Measurements from ENCODE around the gene PALLD. TPM values are rescaled to one million over a fixed set of nuclear protein-coding genes. Genes with fewer than 3 reads are reported as not detected.

The PALLD gene
- total RNA-seq, 1 experiment from 2014 or later = 18.3 TPM

DNA sequence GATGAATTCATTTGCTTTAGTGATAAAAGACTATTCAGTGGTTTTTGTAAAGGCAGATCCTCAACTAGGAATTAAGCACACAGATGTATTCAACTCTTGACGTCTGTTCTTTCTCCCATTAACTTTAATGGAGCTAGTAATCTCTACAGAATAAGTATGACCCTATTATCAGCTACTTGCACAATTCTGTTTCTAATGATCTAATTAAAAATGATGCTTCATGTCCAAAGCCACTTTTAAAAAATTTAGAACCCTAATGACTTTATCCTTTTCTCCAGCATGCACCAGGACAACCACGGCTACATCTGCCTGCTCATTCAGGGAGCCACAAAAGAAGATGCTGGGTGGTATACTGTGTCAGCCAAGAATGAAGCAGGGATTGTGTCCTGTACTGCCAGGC is 427.8 kb downstream of the PALLD start:
- TF ChIP-seq, protein P1, sequence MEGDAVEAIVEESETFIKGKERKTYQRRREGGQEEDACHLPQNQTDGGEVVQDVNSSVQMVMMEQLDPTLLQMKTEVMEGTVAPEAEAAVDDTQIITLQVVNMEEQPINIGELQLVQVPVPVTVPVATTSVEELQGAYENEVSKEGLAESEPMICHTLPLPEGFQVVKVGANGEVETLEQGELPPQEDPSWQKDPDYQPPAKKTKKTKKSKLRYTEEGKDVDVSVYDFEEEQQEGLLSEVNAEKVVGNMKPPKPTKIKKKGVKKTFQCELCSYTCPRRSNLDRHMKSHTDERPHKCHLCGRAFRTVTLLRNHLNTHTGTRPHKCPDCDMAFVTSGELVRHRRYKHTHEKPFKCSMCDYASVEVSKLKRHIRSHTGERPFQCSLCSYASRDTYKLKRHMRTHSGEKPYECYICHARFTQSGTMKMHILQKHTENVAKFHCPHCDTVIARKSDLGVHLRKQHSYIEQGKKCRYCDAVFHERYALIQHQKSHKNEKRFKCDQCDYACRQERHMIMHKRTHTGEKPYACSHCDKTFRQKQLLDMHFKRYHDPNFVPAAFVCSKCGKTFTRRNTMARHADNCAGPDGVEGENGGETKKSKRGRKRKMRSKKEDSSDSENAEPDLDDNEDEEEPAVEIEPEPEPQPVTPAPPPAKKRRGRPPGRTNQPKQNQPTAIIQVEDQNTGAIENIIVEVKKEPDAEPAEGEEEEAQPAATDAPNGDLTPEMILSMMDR (conservative IDR thresholded peaks at IDR 0.05) = no peak
- no peak overlapping the region for H3K56ac ChIP-seq (ENCODE audit: insufficient read length, low read depth, low read length)
- H2AFZ ChIP-seq (ENCODE audit: low read length) = no peak overlapping the region
- H2BK120ac ChIP-seq (ENCODE audit: low read depth, low read length, poor library complexity, severe bottlenecking) = no peak overlapping the region
- no peak overlapping the region for H4K5ac ChIP-seq (ENCODE audit: insufficient read length, low read depth, low read length)
- H3K23ac ChIP-seq (ENCODE audit: insufficient read length, low read depth, low read length) = no peak overlapping the region
- H4K20me1 ChIP-seq (ENCODE audit: control insufficient read depth, insufficient read depth, insufficient read length) = no peaks in the 10 kb centered on the region
- WGBS (ENCODE audit: extremely low coverage, insufficient read length, low lambda C conversion rate) = no CpG with 5 or more reads among the region's 2 CpGs
- H3K79me2 ChIP-seq (ENCODE audit: insufficient read depth, low read length) = no peaks in the 10 kb centered on the region
- H2BK15ac ChIP-seq (ENCODE audit: low read depth, low read length) = no peak overlapping the region
- Mint-ChIP-seq H3K9me3 (no peaks in the 10 kb centered on the region), H3K36me3 (ENCODE audit: insufficient read depth in 1 of 3, low read depth in 3 of 3) (peaks cover 0 to 25% (median 12%) of the 10 kb centered on the region in 3 experiments; a peak in 5 of 7 replicates), H3K27ac (no peak overlapping the region), H3K4me1 (peaks cover 32 to 47% of the 10 kb centered on the region in 2 experiments), H3K27me3 (ENCODE audit: low read depth) (no peaks in the 10 kb centered on the region), H3K4me3 (no peak overlapping the region)
- H3K4ac ChIP-seq (ENCODE audit: low read depth, low read length) = no peak overlapping the region
- H4K8ac ChIP-seq (replicated peaks; ENCODE audit: insufficient read length, low read depth, low read length) = no peak overlapping the region
- H3K9ac ChIP-seq (ENCODE audit: extremely low read depth, insufficient read length, low read length) = no peak overlapping the region
- H3K4me1 ChIP-seq (ENCODE audit: insufficient read depth, low read length) = peaks cover 6% of the 10 kb centered on the region
- H3K27me3 ChIP-seq (ENCODE audit: insufficient read depth, low read length) = no peaks in the 10 kb centered on the region
- no peak overlapping the region for H3T11ph ChIP-seq (ENCODE audit: low read length)
- H2BK20ac ChIP-seq (ENCODE audit: low read depth, low read length, poor library complexity, severe bottlenecking) = no peak overlapping the region
- H3K4me2 ChIP-seq (ENCODE audit: insufficient read depth, insufficient read length, low read length) = no peak overlapping the region
- no peaks in the 10 kb centered on the region for H3K79me1 ChIP-seq (ENCODE audit: insufficient read depth, low read depth, low read length, poor library complexity, severe bottlenecking)
- no peak overlapping the region for H3K27ac ChIP-seq (ENCODE audit: insufficient read length, low read depth, low read length)
- no peak for DNase-seq
- no peaks in the 10 kb centered on the region for H3K23me2 ChIP-seq (ENCODE audit: insufficient read length, low read depth, low read length, poor library complexity, severe bottlenecking)
- H2BK12ac ChIP-seq (ENCODE audit: insufficient read length, low read depth, low read length) = no peak overlapping the region
- H3K18ac ChIP-seq (ENCODE audit: insufficient read length, low read depth, low read length) = no peak overlapping the region
- no peak overlapping the region for H3K14ac ChIP-seq (ENCODE audit: insufficient read depth, low read length)
- H2AK5ac ChIP-seq (ENCODE audit: insufficient read length, low read length) = no peak overlapping the region
- no peak overlapping the region for H2BK5ac ChIP-seq (ENCODE audit: insufficient read length, low read length)
- no peaks in the 10 kb centered on the region for H3K9me3 ChIP-seq (ENCODE audit: control insufficient read depth, low read depth, low read length)
- H4K91ac ChIP-seq (ENCODE audit: insufficient read length, low read depth, low read length) = no peak overlapping the region

Data from H9 (cell line).